IPS-18a (cell line): ENCODE measurements around the gene ODAM.

Experiments
- H3K27ac ChIP-seq: one replicate; pipeline ENCODE4 v1.5.1; 2013; ENCODE audit warnings: low read length
- H3K27me3 ChIP-seq: one replicate; pipeline ENCODE4 v1.6.1; 2013; ENCODE audit warnings: mild to moderate bottlenecking, low read length; ENCODE audit not compliant: control insufficient read depth, insufficient read depth
- H3K36me3 ChIP-seq: one replicate; pipeline ENCODE4 v1.6.1; 2013; ENCODE audit warnings: low read depth, low read length; ENCODE audit not compliant: control insufficient read depth
- H3K4me1 ChIP-seq: one replicate; pipeline ENCODE4 v1.6.1; 2013; ENCODE audit warnings: low read depth, low read length; ENCODE audit not compliant: control insufficient read depth
- H3K4me3 ChIP-seq: one replicate; pipeline ENCODE4 v1.5.1; 2013; ENCODE audit warnings: low read length
- H3K9ac ChIP-seq: one replicate; pipeline ENCODE4 v1.6.1; 2013; ENCODE audit warnings: mild to moderate bottlenecking, low read length, moderate library complexity
- H3K9me3 ChIP-seq: one replicate; pipeline ENCODE4 v1.6.1; 2013; ENCODE audit warnings: low read depth, low read length; ENCODE audit not compliant: control insufficient read depth

Gene ODAM, protein sequence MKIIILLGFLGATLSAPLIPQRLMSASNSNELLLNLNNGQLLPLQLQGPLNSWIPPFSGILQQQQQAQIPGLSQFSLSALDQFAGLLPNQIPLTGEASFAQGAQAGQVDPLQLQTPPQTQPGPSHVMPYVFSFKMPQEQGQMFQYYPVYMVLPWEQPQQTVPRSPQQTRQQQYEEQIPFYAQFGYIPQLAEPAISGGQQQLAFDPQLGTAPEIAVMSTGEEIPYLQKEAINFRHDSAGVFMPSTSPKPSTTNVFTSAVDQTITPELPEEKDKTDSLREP

DNA sequence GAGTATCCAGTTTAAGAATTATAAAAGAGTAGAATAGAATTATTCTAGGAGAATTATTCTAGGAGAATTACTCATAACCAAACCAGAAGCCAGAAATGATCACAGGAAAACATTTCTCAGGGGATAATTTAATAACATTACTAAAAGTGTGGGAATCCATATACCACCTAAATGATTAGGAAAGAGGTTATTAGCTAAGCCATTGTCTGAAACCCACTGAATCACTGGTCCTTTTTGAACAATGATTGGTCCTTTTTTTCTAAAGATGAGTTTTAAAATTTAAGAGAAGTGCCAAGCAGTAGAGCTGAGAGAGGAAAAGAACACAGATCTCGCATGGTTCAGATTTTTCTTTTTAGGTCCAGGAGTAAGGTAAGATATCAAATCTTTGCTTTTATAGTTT, at the start of gene ODAM:
TSS of gene ODAM (plus strand) at position 301 of the 400 bp plus-strand sequence. CDS start 819 bp downstream, outside the sequence.
- peaks cover 6% of the 10 kb centered on the region for H3K4me1 ChIP-seq
- no peaks in the 10 kb centered on the region for H3K27me3 ChIP-seq
- H3K4me3 ChIP-seq: no peak within 1 kb of the TSS
- H3K27ac ChIP-seq: no peak within 1 kb of the TSS
- H3K36me3 ChIP-seq: no peaks in the 10 kb centered on the region
- no peaks in the 10 kb centered on the region for H3K9me3 ChIP-seq
- H3K9ac ChIP-seq: no peak within 1 kb of the TSS

DNA sequence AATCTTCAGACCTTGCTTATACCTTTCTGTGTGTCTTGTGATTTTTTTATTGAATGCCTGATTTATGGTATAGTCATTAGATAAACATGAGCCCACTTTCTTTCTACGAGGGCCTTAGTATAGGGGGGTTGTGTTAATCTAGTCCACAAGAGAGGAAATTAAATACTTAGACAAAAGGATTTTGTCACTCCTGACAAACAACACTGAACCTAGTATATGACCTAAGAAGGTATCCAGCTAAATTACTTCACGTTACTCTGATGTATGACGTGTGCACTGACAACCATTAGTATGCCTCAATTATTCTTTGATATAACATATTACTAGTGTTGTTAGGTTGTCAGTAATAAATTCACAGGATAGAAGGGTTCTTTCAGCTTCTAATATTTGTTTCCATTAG, 44.3 kb upstream of the ODAM start:
- H3K27ac ChIP-seq: no peak overlapping the region
- H3K4me3 ChIP-seq: no peak overlapping the region
- no peaks in the 10 kb centered on the region for H3K4me1 ChIP-seq
- H3K36me3 ChIP-seq: no peaks in the 10 kb centered on the region
- no peak overlapping the region for H3K9ac ChIP-seq
- no peaks in the 10 kb centered on the region for H3K9me3 ChIP-seq
- no peaks in the 10 kb centered on the region for H3K27me3 ChIP-seq

DNA sequence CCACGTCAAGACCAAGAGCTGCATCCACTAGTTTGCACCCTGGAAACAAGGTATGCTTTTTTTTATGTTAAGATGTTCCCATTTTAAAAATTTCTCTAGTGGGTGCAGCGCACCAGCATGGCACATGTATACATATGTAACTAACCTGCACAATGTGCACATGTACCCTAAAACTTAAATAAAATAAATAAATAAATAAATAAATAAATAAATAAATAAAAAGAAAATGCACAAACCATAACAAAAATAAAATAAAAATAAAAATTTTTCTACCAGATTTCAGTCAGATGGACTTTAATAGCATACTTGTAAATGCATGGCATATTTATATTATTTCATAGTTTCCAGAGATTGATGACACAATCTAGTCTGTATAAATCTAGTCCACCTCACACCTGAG, 43.4 kb upstream of the ODAM start:
- H3K27ac ChIP-seq: no peak overlapping the region
- H3K9me3 ChIP-seq: no peaks in the 10 kb centered on the region
- H3K4me3 ChIP-seq: no peak overlapping the region

DNA sequence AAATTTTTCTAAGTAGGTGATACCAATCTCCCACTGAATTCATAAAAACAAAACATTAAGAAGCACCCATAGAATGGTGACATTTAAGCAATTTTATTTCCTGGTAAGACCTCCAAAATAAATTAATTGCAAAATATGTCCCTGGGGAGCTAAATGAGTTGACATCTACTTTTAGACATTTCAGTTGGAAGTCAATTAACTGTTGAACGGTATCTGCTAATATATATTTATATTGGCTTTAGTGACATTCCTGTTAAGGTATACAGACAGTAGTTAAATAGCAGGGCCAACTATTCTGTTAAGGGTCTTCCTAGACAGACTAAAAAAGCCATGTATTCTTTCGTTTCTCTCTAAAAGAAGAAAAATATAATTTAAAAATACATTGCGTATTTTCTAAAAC, 41.6 kb upstream of the ODAM start, which contains the start of gene PRR27:
TSS of gene PRR27 (plus strand) at position 301 of the 400 bp plus-strand sequence. CDS start 139 bp downstream, outside the sequence.
- H3K27me3 ChIP-seq: no peaks in the 10 kb centered on the region
- H3K4me1 ChIP-seq: no peaks in the 10 kb centered on the region
- H3K9me3 ChIP-seq: no peaks in the 10 kb centered on the region
- H3K9ac ChIP-seq: no peak within 1 kb of the TSS
- H3K4me3 ChIP-seq: no peak within 1 kb of the TSS
- no peak within 1 kb of the TSS for H3K27ac ChIP-seq
- no peaks in the 10 kb centered on the region for H3K36me3 ChIP-seq

More for the DNA sequence above, 43.4 kb upstream of the ODAM start:
- no peak overlapping the region for H3K9ac ChIP-seq
- H3K4me1 ChIP-seq: no peaks in the 10 kb centered on the region
- no peaks in the 10 kb centered on the region for H3K27me3 ChIP-seq
- H3K36me3 ChIP-seq: no peaks in the 10 kb centered on the region

DNA sequence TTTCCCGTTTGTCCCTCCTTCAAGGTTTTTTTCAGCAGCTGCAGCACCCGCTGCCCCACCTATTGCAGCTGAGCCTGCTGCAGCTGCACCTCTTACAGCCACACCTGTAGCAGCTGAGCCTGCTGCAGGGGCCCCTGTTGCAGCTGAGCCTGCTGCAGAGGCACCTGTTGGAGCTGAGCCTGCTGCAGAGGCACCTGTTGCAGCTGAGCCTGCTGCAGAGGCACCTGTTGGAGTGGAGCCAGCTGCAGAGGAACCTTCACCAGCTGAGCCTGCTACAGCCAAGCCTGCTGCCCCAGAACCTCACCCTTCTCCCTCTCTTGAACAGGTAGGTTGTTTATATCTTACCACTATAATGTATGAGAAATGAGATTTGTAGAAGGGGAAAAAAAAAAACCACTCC, 36.9 kb upstream of the ODAM start:
- Histone ChIP-seq H3K27me3 (no peaks in the 10 kb centered on the region), H3K36me3 (no peaks in the 10 kb centered on the region), H3K4me1 (no peaks in the 10 kb centered on the region), H3K9me3 (no peaks in the 10 kb centered on the region), H3K27ac (no peak overlapping the region), H3K9ac (no peak overlapping the region), H3K4me3 (no peak overlapping the region)

DNA sequence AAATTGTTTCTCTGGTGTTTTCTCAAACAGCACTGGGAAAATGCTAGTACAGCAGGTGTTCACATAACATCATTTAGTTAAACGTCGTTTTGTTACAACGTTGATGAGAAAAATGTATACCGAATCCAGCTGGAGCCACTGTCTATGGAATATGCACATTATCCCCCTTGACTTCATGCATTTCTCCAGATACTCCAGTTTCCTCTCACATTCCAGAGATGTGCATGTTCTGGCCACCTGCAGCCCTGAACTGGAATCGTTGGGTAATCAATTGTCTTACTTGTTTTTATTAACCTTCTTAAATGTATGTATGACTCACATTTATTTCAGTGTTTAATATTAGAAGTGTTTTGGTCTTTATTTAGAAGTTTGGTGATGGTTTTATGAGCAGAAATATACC, 18.4 kb upstream of the ODAM start:
- H3K9me3 ChIP-seq: no peaks in the 10 kb centered on the region
- no peak overlapping the region for H3K9ac ChIP-seq
- H3K4me1 ChIP-seq: no peaks in the 10 kb centered on the region
- no peaks in the 10 kb centered on the region for H3K27me3 ChIP-seq
- no peak overlapping the region for H3K4me3 ChIP-seq
- no peak overlapping the region for H3K27ac ChIP-seq
- H3K36me3 ChIP-seq: no peaks in the 10 kb centered on the region

DNA sequence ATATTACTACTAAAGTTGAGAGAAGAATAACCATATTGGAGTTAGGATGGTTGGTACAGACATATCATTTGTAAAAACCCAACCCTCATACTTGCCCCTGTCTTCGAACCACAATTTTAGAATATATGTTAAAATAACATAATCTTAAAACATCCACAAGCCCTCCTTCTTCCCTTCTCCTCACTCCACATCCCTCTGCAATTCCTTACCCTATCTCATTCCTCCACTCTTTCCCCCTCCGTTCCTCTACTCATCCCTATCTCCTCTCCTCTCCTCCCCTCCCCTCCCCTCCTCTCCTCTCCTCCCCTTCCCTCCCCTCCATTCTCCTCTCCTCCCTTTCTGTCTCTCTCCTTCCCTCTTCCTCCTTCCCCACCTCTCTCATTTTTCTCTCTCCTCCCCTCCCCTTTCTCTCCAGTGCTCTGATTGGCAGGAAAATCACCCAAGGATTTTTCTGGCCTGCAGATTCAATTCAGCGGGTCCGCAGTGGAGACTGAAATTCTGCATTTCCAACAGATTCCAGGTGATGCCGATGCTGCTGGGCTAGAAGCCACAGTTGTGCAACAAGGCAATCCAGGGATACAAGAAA, 17.4 kb upstream of the ODAM start:
- Histone ChIP-seq H3K36me3 (no peaks in the 10 kb centered on the region), H3K27ac (no peak overlapping the region), H3K27me3 (no peaks in the 10 kb centered on the region), H3K9me3 (no peaks in the 10 kb centered on the region), H3K9ac (no peak overlapping the region), H3K4me3 (no peak overlapping the region), H3K4me1 (no peaks in the 10 kb centered on the region)

DNA sequence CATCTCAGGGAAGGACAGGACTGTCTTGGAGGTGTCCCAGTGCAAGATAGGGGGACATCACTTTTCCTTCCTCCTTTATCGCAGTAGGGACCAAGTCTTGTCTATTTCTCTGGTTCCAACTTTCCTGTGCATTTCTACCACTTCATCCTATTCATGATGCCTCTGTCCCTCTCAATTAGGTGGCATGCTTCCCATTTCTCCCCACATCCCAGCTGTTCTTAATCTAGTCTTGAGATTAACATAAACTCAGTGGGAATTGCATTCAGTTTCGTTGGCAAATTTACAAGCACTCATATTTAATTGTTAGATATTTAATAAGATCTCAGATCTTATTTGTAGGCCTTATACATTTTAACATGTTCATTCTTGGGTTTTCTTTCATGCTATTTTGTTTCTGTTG, 15.7 kb upstream of the ODAM start:
- H3K4me3 ChIP-seq: no peak overlapping the region
- no peaks in the 10 kb centered on the region for H3K4me1 ChIP-seq
- H3K9ac ChIP-seq: no peak overlapping the region
- no peaks in the 10 kb centered on the region for H3K36me3 ChIP-seq
- no peak overlapping the region for H3K27ac ChIP-seq
- H3K27me3 ChIP-seq: no peaks in the 10 kb centered on the region
- no peaks in the 10 kb centered on the region for H3K9me3 ChIP-seq

DNA sequence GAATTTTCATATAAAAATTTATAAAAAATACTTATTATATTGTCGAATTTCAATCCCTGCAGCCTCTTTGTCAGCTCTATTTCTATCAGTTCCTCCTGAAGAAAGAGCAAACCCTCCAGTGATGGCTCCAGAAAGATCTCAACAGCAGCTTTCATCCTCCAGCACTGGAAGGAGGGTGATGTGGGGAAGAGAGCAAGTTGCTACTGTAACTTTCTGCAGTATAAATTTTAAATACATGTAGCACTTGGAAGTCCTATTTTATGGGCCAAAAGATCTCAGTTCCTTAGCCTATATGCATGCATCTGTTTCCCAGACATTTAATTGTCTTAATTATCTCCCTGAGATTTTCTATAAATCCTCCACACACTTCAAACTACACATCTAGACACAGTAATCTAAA, 13.7 kb upstream of the ODAM start:
- Histone ChIP-seq H3K4me3 (no peak overlapping the region), H3K9me3 (no peaks in the 10 kb centered on the region), H3K36me3 (no peaks in the 10 kb centered on the region), H3K9ac (no peak overlapping the region), H3K4me1 (no peaks in the 10 kb centered on the region), H3K27ac (no peak overlapping the region), H3K27me3 (no peaks in the 10 kb centered on the region)

DNA sequence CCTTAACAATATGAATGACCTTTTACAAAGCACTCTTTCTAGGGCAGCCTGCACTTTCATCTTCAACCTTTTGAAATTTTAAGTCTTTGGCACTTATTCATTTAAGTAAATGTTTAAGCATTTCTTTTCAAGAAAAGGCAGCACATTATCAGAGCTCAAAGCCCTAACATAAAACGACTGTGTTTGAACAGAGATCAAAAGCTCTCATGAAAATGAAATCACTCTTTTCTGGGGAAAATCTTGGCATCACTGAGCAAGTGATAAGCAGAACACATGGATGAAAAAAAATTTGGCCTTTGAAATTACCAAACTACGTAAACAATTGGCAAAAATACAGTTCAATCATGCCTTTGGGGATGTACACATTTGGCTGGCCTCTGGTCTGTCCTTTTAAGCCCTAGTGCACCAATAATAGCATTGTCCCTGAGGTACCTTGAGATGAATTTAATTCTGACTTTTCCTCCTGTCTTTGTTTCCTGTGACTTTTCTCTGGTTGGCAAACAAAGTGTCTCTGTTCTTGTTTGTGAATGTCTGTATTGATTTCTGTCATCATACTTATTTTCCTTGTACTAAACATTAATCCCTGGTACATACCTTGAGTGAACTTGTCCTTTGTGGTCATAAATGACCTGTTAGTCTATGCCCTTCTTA, 12.9 kb upstream of the ODAM start:
- no peak overlapping the region for H3K27ac ChIP-seq
- no peaks in the 10 kb centered on the region for H3K27me3 ChIP-seq
- H3K4me1 ChIP-seq: no peaks in the 10 kb centered on the region
- H3K36me3 ChIP-seq: no peaks in the 10 kb centered on the region
- no peak overlapping the region for H3K4me3 ChIP-seq
- no peaks in the 10 kb centered on the region for H3K9me3 ChIP-seq
- H3K9ac ChIP-seq: no peak overlapping the region

DNA sequence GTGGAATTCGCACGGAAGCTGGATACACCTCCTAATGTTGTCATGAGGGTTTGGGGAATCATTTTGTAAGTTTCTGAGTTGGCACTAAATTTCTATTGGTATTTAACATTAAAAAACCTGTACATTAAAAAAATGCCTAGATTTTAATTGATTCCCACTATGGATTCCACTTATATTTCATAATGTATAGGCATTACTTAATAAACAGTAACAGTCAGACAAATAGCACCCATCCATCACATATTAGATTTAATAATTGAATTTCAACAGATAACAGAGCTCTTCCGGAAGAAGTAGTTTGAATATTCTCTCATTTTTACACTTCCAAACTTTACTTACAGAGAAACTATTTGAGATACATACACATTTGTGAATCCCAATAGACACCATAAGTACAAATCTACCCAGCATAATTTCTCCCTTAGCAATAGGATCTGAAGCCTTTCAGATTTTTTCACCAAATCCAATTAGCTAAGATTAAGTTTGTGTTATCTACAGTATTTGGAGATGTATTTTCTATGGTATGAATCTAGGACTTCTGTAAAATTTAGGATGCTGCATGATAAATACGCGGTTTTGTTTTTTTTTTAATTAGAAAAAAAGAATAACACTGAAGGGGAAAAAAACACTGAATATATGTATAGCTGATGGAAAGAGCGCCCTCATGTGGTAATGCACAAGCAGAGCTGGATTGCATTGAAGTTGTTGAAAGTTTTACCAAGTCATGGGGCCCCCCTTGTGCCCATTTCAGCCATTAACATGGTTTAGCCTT, 12.2 kb upstream of the ODAM start:
- H3K4me3 ChIP-seq: no peak overlapping the region
- H3K27me3 ChIP-seq: no peaks in the 10 kb centered on the region
- no peak overlapping the region for H3K27ac ChIP-seq

More for the DNA sequence above, 12.2 kb upstream of the ODAM start:
- H3K4me1 ChIP-seq: no peaks in the 10 kb centered on the region
- H3K9me3 ChIP-seq: no peaks in the 10 kb centered on the region
- H3K9ac ChIP-seq: no peak overlapping the region
- H3K36me3 ChIP-seq: no peaks in the 10 kb centered on the region
